Glutamatergic neuron (in vitro differentiated cells): ENCODE measurements around the gene CGB2. TPM values are rescaled to one million over a fixed set of nuclear protein-coding genes. Genes with fewer than 3 reads are reported as not detected.
A peak's percentile ranks its signal among the peaks of the same experiment; 100 is the strongest.

Source experiments
- DNase-seq: peaks from one replicate; pipeline ENCODE4 v3.0.0; 2022
- H3K27ac Mint-ChIP-seq: one replicate; pipeline ENCODE4 v1.8.0; 2020; ENCODE audit warnings: mild to moderate bottlenecking, mixed read lengths, inconsistent platforms; ENCODE audit not compliant: unreplicated experiment
- H3K27me3 Mint-ChIP-seq: one replicate; pipeline ENCODE4 v1.8.0; 2020; ENCODE audit warnings: mild to moderate bottlenecking, moderate library complexity, mixed read lengths, inconsistent platforms; ENCODE audit not compliant: unreplicated experiment
- H3K36me3 Mint-ChIP-seq: one replicate; pipeline ENCODE4 v1.8.0; 2020; ENCODE audit warnings: mild to moderate bottlenecking, mixed read lengths, inconsistent platforms; ENCODE audit not compliant: unreplicated experiment
- H3K4me1 Mint-ChIP-seq: one replicate; pipeline ENCODE4 v1.8.0; 2020; ENCODE audit warnings: mild to moderate bottlenecking, low read depth, mixed read lengths, inconsistent platforms; ENCODE audit not compliant: unreplicated experiment
- H3K4me3 Mint-ChIP-seq: one replicate; pipeline ENCODE4 v1.8.0; 2020; ENCODE audit warnings: mild to moderate bottlenecking, mixed read lengths, inconsistent platforms; ENCODE audit not compliant: unreplicated experiment
- H3K9me3 Mint-ChIP-seq: one replicate; pipeline ENCODE4 v1.8.0; 2020; ENCODE audit warnings: mild to moderate bottlenecking, moderate library complexity, mixed read lengths, inconsistent platforms; ENCODE audit not compliant: unreplicated experiment
- total RNA-seq: library from RNA; stranded (reverse); fragmentation: NEBNext Ultra II Directional; extraction: Animal tissue kit (Norgen Biotek cat#: 25700); gene quantifications from one replicate; pipeline ENCODE4 v1.2.1, GENCODE V29; 2021; ENCODE audit not compliant: unreplicated experiment
- TF ChIP-seq, protein P1 (sequence below): fragments of 200-600 bp; sonication (generic); IDR thresholded peaks from one replicate; pipeline ENCODE4 v1.5.0; 2021; ENCODE audit not compliant: partially characterized antibody, unreplicated experiment

The CGB2 gene
- total RNA-seq, 1 donor from 2014 or later, result not detected

DNA sequence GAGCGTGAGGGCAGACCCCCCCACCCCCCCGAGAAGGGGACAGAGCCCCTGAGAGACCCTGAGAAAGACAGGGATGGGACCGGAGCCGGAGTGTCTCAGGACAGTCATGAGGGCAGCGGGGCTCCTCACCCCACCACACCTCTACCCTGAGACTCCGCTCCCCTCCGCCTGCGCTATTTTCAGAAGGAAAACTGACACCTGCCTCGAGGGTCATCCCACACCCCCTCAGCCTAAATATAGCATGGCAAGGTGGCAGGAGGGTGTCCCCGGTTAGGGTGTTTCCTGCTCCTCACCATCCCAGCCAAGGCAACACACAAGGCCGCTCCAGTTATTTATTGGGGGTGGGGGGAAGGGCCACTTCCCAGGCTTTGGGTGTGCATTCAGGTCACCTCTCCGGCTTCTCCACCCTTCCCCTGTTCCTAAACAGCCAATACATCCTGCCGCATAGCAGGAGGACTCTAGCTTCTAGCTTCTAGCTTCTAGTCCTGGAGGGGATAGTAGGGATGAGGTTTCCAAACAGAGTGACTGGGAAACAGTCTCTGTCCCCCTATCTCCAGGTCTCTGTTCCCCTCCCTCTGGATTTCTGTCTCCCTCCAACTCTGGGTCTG, 34.3 kb downstream of the CGB2 start:
- Mint-ChIP-seq H3K36me3 (peaks cover 11% of the 10 kb centered on the region), H3K4me3 (peak overlapping the region; percentile 15), H3K9me3 (no peaks in the 10 kb centered on the region), H3K27ac (no peak overlapping the region), H3K4me1 (peaks cover 12% of the 10 kb centered on the region), H3K27me3 (peaks cover 10% of the 10 kb centered on the region)
- TF ChIP-seq, protein P1, sequence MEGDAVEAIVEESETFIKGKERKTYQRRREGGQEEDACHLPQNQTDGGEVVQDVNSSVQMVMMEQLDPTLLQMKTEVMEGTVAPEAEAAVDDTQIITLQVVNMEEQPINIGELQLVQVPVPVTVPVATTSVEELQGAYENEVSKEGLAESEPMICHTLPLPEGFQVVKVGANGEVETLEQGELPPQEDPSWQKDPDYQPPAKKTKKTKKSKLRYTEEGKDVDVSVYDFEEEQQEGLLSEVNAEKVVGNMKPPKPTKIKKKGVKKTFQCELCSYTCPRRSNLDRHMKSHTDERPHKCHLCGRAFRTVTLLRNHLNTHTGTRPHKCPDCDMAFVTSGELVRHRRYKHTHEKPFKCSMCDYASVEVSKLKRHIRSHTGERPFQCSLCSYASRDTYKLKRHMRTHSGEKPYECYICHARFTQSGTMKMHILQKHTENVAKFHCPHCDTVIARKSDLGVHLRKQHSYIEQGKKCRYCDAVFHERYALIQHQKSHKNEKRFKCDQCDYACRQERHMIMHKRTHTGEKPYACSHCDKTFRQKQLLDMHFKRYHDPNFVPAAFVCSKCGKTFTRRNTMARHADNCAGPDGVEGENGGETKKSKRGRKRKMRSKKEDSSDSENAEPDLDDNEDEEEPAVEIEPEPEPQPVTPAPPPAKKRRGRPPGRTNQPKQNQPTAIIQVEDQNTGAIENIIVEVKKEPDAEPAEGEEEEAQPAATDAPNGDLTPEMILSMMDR, result no peak
- DNase-seq, result no peak

DNA sequence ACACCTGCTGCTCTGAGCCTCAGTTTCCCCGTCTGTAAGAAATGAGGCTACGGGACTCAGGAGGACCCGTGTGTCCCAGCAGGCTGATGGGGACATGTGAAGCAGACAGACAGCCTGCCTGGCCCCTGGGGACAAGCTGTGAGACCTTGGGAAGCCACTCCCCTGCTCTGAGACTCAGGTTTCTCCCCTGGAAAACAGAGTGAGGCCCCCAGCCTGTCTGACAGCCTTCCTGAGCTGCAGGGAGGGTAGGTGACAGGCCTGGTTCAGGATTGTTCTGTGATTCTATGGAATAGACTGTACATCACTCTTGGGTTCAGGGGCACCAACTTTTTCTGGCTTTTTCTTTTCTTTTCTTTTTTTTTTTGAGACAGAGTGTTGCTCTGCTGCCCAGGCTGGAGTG, 35.9 kb downstream of the CGB2 start:
- Mint-ChIP-seq H3K4me3 (no peak overlapping the region), H3K27ac (no peak overlapping the region), H3K27me3 (peaks cover 13% of the 10 kb centered on the region), H3K36me3 (peaks cover 11% of the 10 kb centered on the region), H3K4me1 (peaks cover 12% of the 10 kb centered on the region), H3K9me3 (no peaks in the 10 kb centered on the region)
- DNase-seq, result no peak
- TF ChIP-seq, protein P1, result no peak

DNA sequence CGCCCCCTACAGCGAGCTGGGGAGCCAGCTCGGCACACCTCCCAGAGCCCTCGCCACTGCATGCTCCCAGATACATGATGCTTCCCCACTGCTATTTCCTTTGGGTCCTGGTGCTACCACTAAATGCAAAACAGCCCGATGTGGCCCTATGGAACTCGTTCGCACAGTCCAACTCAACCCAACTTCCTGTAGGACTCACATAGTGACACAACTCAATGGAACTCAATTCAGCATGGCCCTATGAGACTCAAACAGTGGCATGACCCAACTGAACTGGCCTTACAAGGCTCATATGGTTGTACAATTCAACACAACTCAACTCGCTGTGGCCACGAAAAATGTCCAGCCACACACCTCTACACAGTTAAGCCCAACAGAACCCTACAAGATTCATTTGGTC, 37.3 kb downstream of the CGB2 start:
- H3K4me1 Mint-ChIP-seq, result peaks cover 12% of the 10 kb centered on the region
- peaks cover 22% of the 10 kb centered on the region for H3K36me3 Mint-ChIP-seq
- H3K4me3 Mint-ChIP-seq, result no peak overlapping the region
- H3K9me3 Mint-ChIP-seq, result peaks cover 3% of the 10 kb centered on the region
- no peak overlapping the region for H3K27ac Mint-ChIP-seq
- DNase-seq, result no peak
- peaks cover 24% of the 10 kb centered on the region for H3K27me3 Mint-ChIP-seq
- TF ChIP-seq, protein P1, result no peak

DNA sequence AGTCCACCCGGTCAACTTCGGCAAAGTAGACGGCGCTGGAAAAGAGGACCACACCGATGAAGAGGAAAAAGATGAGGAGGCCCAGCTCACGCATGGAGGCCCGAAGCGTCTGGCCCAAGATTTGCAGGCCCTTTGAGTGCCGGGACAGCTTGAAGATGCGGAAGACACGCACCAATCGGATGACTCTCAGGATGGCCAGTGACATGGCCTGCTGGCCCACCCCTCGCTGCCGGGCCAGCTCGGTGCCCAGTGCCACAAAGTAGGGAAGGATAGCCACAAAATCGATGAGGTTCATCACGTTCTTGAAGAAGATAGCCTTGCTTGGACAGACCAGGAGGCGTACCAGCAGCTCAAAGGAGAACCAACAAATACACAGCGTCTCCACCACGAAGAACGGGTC, 38.7 kb downstream of the CGB2 start:
- peaks cover 22% of the 10 kb centered on the region for H3K36me3 Mint-ChIP-seq
- no peak overlapping the region for H3K4me3 Mint-ChIP-seq
- no peak overlapping the region for H3K27ac Mint-ChIP-seq
- DNase-seq, result no peak
- TF ChIP-seq, protein P1, result no peak
- H3K4me1 Mint-ChIP-seq, result peaks cover 11% of the 10 kb centered on the region
- H3K9me3 Mint-ChIP-seq, result peaks cover 4% of the 10 kb centered on the region
- peaks cover 25% of the 10 kb centered on the region for H3K27me3 Mint-ChIP-seq

DNA sequence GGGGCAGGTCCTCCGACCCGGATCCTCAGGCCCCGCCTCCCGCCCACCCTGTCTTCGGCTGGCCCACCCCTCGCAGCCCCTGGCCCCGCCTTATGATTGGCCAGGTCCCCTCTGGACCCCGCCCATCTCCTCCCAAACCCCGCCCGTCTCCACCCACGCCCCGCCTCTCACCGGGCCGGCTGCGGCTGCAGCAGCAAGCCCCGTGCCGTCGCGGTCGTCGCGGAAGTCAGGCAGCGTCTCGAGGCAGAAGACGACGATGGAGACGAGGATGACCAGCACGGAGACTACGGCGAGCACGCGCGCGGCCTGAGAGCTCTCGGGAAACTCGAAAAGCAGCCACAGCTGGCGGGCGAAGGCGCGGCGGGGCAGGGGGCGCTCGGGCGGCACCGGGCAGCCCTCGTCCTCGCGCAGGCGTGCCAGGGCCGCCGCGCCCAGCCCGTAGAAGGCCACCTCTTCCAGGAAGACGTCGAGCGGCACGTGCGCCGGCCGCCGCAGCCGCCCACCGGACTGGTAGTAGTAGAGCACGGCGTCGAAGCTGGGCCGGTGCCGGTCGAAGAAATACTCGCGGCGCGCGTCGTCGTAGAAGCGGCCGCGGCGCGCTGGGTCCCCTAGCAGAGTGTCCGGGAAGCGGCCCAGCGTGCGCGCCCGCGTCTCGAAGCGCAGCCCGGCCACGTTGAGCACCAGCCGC, 40.3 kb downstream of the CGB2 start:
- Mint-ChIP-seq H3K27ac (no peak overlapping the region), H3K4me1 (peaks cover 4% of the 10 kb centered on the region), H3K27me3 (peaks cover 25% of the 10 kb centered on the region), H3K4me3 (no peak overlapping the region), H3K36me3 (peaks cover 22% of the 10 kb centered on the region), H3K9me3 (peaks cover 4% of the 10 kb centered on the region)
- DNase-seq, result peak; percentile 59
- TF ChIP-seq, protein P1, result no peak
